ENCODE data around the gene FOXK1. TPM values are rescaled to one million over a fixed set of nuclear protein-coding genes. Genes with fewer than 3 reads are reported as not detected.

Gene FOXK1
- total RNA-seq, 2 experiments from 2014 or later, result 67.8 to 68.1 TPM

DNA sequence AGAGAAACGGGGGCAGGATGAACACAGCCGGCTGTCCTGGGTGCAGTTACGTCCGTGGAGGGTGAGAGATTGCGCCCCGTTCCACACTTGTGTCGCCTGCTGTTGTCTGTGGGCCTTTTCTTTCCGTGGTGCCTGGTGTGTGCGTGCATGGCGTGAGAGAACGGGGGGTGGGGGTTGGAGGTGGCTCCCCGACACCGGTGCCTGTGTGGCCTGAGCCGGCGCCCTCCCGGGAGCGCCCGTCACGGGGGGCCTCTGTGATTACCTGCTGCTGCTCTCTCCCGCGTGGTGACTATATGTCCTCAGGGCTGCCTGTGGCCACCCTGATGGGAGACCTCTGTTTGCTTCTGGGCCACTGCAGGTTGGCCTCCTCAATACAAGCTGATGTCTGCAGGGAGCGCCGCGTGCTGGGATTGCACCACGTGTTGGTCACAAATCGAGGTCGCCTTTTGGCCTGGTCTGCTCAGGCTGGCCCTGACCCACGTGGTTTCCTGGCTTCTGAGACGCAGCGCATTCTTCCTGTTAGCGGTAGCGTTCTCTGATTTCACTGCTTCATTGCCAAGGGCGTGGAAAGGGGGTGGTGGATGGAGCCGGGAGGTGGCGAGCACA is 82.4 kb downstream of the FOXK1 start:
- Mint-ChIP-seq H3K9me3 (no peaks in the 10 kb centered on the region), H3K27me3 (no peaks in the 10 kb centered on the region), H3K4me1 (ENCODE audit: low read depth) (no peaks in the 10 kb centered on the region), H3K36me3 (ENCODE audit: low read depth) (peaks cover 47% of the 10 kb centered on the region), H3K27ac (no peak overlapping the region), H3K4me3 (no peak overlapping the region)
- Histone ChIP-seq H3K27ac (ENCODE audit: low read depth in 1 of 2, low read length in 2 of 2) (no peak overlapping the region), H3K27me3 (ENCODE audit: control insufficient read depth in 1 of 2, insufficient read depth in 2 of 2, low read length in 2 of 2) (no peaks in the 10 kb centered on the region), H3K9me3 (ENCODE audit: control insufficient read depth in 1 of 2, insufficient read depth in 1 of 2, low read length in 2 of 2) (no peaks in the 10 kb centered on the region), H3K4me1 (ENCODE audit: insufficient read depth, low read length) (no peaks in the 10 kb centered on the region), H3K36me3 (ENCODE audit: insufficient read depth, low read length) (peaks cover 56% of the 10 kb centered on the region), H3K4me3 (ENCODE audit: low read length) (no peak overlapping the region)
- no peak for TF ChIP-seq CTCF (IDR thresholded peaks at IDR 0.05)
- ChIA-PET CTCF (no interaction called here), POLR2A (interaction anchor here (1.0 kb wide), 1 partner anchor 11 kb away, joined by 3 read pairs; the partner anchor contains the start of gene AP5Z1)
- ATAC-seq (ENCODE audit: poor library complexity), result no peak
- no peak for DNase-seq
- intact Hi-C loops (cut with DNase I, micrococcal nuclease), result no loop called here

DNA sequence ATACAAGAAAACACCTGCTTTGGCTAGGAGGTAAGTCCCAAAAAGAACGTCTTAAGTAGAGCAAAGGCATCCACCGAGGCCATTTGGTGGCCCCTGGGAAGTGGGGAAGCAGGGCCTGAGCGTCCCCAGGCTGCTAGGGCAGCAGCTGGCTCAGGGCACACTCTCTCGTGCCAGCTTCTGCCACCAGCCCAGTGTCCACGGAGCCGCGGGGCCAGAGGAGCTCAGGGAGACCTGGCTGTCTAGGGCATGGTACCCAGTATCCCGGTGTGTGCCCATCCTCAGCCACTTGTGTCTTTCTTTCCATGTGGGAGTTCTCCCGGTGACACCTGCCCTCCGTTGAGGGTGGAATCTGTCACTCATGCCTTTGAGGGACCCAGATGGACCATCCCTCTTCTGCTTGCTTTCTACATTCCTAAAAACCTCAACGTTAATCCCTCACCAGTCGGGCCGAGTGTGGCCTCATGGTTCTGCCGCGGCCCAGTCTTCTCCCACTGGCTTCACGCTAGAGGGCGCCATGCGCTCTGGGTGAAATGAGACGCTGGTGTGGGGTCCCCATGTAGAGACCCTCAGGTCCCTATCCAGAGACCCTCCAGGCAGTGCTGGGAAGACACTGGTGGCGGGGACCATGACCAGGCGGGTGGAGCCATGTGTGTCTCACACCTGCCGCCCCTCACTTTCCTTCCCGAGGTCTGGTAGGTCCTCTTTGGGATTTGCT is 83.8 kb downstream of the FOXK1 start:
- CTCF ChIA-PET, result no interaction called here
- no peak overlapping the region for H3K4me3 ChIP-seq (ENCODE audit: low read length)
- no peaks in the 10 kb centered on the region for H3K27me3 Mint-ChIP-seq

More for the DNA sequence above, 83.8 kb downstream of the FOXK1 start:
- DNase-seq (no peak), ATAC-seq (ENCODE audit: poor library complexity) (no peak)
- H3K4me1 ChIP-seq (ENCODE audit: insufficient read depth, low read length), result no peaks in the 10 kb centered on the region
- H3K27me3 ChIP-seq (ENCODE audit: control insufficient read depth in 1 of 2, insufficient read depth in 2 of 2, low read length in 2 of 2), result no peaks in the 10 kb centered on the region
- no peak overlapping the region for H3K27ac Mint-ChIP-seq
- TF ChIP-seq CTCF (IDR thresholded peaks at IDR 0.05), result no peak
- peaks cover 45% of the 10 kb centered on the region for H3K36me3 ChIP-seq (ENCODE audit: insufficient read depth, low read length)
- H3K4me3 Mint-ChIP-seq, result no peak overlapping the region
- POLR2A ChIA-PET, result no interaction called here
- peaks cover 36% of the 10 kb centered on the region for H3K36me3 Mint-ChIP-seq (ENCODE audit: low read depth)
- H3K9me3 Mint-ChIP-seq, result no peaks in the 10 kb centered on the region
- H3K4me1 Mint-ChIP-seq (ENCODE audit: low read depth), result no peaks in the 10 kb centered on the region
- no peaks in the 10 kb centered on the region for H3K9me3 ChIP-seq (ENCODE audit: control insufficient read depth in 1 of 2, insufficient read depth in 1 of 2, low read length in 2 of 2)
- intact Hi-C loops (cut with DNase I, micrococcal nuclease), result no loop called here
- H3K27ac ChIP-seq (ENCODE audit: low read depth in 1 of 2, low read length in 2 of 2), result no peak overlapping the region

Measured in CD4-positive, alpha-beta T cell (primary cell).